Right forelimb (tissue), 1 donor: ENCODE data around the gene TMEM87B.
"Not testable (repeated sequence)": the region's sequence is repeated elsewhere in the genome, so short reads cannot be mapped to it uniquely, and the experiment has no call there.

ENCODE experiments used
- DNase-seq: peaks from one replicate; pipeline ENCODE4 v3.0.0-alpha.2; 2018

TMEM87B gene

DNA sequence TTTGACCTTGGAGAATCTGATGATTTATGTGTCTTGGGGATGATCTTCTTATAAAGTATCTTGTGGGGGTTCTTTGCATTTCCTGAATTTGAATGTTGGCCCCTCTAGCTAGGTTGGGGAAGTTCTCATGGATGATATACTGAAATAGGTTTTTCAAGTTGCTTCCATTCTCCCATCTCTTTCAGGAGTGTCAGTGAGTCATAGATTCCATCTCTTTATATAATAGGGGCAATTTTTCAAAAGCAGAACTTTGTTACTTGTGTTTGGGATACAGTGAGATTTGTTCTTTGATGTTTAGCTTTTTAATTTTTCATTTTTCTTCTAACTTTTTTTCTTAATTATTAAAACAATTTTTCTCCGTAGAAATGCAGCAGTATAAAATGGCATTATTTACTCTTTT lies 19.4 kb downstream of the TMEM87B start:
- DNase-seq: no peak

DNA sequence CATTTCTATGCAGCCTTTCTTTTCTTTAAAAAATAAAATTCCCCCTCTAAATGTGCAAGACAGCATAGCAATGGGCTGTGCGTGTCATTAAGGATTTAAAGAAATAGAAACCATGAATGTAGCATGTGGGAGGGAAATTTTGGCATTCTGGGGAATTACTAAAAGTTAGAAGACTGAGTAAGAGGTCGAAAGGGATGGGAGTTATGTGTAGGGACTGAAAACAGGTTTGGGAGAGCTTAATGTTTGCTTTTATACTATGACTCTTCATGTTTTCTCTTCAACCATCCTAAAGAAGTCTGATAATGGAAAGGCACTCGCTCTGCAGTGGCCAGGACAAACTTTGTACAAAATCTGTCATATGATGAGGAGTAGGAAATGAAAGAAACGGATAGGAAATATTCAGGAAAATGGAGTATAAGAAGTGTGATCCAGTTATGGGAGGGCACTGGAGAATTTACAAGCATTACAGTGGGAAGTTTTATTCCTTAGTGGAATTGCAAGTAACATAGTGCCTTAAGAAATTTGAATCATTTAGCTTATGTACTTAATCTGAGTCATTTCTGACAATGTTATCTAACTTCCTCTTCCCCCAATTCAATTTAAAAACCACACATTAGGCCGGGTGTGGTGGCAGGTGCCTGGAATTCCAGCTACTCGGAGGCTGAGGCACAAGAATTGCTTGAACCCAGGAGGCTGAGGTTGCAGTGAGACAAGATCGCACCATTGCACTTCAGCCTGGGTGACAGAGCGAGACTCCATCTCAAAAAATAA lies 20.6 kb downstream of the TMEM87B start:
- no peak for DNase-seq

DNA sequence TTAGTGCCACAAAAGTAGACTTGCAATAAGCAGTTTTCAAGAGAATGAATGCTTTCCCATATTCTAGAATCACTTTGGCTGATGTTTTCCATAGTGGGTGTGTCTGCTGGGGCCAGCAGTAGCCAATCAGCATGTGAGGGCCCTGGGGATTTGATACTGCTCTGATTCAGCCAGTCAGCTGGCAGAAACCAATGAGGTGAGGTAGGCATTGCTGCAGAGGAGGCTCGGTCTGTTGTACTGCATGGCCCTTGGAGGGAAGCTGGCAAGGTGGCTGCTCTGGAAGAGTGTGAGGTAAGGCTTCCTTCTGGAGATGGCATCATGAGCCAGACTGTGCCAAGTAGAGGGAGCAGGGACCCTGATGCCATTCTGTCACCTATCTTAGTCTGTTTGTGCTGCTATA lies 22.7 kb downstream of the TMEM87B start:
- no peak for DNase-seq

DNA sequence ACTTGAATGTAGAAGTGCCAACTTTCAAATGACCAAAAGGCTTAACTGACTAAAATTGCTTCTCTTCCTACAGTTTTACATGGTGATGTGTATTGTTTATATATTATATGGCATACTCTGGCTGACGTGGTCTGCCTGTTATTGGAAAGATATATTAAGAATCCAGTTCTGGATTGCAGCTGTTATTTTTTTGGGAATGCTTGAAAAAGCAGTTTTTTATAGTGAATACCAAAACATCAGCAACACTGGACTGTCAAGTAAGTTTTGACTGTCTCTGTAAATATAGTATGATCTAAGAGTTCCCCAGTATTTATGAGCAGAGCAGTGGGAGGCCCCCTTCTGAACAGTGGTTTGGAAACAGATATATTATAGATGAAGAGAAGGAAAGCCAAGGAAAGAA lies 26.2 kb downstream of the TMEM87B start:
- DNase-seq: no peak

DNA sequence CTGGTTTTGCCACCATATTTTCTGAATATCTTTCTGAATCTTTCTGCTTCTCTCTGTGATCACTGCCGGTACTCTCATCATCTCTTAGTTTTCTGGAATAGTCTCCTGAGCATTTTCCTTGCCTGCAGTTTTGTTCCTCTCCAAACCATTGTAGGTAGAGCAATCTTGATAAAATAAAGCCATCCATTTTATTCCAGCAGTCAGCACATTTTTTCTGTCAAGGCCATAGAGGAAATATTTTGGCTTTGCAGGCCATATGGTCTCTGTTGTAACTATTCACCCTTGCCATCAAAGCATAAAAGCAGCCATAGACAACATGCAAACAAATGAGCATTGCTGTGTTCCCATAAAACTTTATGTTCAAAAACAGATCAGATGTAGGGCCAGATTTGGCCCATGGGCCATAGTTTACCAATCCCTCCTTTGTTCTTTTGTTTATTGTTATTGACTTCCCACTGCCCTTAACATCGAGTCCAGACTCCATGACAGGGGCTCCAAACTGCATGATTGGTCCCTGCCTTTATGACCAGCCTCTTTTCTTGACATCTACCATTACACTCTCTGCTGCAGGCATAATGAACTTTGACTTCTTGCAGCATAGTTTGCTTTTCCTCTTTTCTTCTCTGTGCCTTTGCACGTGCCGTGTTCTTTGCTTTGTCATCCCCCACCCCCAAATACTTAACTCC lies 29.8 kb downstream of the TMEM87B start:
- DNase-seq: no peak

DNA sequence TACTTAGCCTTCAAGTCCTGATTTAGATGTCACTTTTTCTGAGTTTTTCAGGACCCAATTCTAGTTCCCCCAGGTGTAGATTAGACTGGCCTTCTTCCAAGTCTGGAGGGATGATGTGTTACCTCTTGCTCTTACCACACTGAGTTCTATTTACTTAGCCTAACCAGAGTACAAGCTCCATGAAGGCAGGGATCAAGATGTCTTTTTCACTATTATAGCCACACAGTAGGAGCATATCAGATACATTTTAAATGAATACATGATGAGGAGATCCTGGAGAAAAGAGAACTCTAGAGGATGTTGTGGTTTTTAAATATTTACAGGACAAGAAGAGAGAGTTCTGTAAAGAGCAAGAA lies 30.3 kb downstream of the TMEM87B start:
- no peak for DNase-seq

DNA sequence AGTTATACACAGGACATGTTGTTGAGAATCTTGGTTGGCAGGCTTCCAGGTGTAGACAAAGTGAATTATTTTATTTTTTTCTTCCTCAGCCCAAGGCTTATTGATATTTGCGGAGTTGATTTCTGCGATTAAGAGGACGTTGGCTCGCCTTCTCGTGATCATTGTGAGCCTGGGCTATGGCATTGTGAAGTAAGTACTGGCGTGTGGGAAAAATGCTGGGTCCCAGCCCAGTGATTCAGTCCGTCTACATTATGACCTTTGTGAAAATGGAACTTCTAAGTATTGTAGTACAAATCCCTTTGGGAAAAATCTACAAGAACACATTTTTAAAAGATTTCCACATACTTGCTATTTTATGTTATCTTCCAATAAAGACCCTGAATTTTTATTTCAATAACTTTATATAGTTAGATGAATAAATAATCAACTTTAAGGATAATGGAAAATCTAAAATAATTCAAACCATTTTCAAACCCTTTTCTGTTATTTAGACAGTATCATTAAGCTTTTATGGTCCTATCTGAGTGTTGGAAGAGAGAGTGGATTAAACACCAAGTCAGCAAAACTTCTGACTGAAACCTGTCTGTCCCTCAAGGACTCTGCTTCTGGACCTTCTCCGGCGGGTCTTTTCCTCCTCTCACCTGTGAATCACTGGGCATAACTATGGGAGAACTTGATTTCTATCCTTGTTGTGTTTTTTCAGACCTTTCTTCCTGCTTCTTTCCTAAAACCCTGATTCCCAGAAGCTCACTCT lies 31.0 kb downstream of the TMEM87B start:
- no peak for DNase-seq

DNA sequence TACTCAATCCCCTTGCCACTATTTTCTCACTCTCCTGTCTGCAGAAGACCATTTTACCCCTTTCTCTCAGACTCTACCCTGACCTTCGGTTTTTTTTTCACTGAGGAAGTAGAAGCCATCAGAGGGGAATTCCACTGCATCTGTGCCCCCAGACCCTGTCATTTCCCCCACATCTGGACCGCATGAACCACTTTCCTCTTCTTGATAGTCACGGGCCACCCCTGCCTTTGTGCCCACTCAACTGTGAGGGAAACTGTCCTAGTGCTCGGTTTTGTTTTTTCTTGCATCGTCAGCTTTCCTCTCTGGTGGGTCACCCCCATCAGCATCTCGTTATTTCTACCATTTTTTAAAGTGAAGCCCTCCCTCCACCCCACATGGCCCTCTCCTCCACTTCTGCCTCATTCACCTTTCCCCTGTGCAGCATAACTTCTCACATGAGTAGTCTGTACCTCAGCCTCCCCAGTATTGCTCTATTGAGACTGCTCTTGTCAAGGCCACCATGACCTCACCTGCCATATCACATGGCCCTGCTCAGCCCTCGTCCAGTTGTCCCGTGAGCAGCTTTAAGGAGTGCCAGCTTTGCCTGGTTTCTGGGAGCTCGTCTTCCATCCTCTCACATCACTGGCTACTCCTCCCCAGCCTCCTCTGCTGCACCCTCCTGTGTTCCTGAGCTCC lies 32.4 kb downstream of the TMEM87B start:
- DNase-seq: no peak

DNA sequence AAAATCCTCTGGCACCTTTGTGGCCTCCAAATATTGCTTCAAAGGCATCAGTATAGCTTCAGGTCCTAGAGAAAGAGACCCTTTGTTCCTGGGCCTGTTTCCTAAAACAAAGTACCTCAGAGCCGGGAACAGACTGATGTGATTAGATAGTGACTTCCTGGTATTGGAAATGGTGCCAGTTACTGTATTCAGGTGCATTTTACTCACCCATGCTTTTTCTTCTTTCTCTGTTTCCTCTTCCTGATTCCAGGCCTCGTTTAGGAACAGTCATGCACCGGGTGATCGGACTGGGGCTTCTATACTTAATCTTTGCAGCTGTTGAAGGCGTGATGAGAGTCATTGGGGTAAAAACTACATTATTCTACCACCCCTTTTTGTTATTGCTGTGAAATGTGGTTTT lies 34.3 kb downstream of the TMEM87B start:
- no peak for DNase-seq

DNA sequence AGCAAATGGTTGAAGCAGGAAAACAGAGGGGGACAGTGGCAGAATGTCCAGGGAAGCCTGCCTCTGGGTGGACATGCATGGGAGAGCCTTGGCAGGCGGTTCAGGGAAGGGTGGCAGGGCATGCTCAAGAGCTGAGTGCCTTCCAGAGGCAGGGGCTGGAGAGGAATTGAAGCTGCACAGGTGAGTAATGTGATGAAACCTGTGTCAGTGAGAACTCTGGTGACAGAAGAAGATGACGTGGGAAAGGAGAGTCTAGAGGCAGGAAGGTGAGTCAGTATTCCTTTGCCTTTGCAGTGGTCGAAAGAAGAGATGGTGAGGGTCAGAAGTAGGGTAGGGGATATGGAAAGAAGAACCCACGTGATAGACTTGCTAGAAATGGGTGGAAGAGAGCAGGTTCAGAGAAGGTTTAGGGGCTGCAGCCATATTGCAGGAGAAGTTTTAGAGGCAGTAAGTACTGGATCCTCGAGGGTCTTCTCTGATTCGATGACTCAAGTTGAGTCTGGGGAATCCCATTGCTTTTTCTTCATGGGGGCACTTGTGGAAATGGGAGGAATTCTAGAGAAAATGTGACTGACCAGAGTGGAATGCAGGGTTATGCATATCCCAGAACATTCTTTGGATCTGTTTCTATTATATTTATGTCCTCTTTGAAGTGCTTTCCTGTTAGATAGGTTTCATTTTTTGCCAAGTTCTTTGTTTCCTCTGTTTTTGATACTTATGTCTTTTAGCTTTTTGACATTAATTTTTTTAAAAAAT lies 37.4 kb downstream of the TMEM87B start:
- DNase-seq: no peak

DNA sequence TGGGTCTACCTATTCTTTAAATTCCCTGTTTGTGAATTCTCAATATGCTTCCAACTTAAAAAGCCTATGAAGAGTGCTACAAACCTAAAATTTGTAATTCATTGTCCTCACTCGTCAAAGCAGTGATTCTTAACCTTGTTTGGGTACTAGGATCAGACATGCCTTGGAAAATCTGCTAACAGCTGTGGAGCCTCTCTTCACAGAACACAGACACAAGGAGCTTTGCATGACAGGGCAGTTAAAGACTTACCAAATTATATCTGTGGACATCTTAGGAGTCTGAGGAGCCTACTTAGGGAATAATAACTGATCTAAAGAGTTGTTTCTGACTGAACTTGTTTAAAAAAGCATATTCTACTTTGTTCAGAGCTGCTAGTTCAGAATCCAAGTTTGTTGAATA lies 38.1 kb downstream of the TMEM87B start:
- DNase-seq: no peak

DNA sequence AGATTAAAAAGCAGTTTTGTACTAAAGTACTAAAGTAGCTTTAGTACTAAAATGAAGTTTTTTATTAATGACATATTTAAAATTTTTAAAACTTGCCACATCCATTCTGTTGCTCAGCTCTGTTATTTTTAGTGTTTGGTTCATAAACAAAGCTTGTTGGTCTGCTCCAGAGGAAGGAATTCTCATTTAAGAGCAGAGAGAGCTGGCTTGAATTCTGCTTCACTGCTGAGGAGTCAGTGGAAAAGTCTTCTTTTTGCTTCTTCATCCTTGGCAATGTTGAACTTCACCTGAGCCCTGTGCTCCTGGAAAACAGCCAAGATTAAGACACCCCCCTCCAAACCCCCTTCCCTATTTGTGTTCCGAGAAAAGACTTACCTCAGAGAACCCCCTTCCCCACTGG lies 40.6 kb downstream of the TMEM87B start:
- DNase-seq: no peak

DNA sequence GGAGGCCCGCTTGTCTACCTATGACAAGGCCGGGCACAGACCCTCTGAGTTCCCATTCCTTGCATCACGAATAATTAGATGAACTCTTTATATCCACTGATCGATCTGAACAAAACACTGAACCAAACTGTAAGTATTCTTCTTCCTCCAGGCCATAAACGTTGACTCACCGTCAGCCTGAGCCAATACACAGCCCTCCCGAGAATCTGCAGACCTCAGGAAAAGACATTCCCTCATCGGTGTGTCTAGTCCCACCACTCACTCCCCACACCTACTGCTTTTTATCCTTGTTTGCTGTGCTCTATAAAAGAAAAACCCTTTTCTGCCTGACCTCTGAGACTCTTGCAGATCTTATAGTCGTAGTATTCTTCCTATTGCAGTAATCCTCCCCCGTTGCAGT lies 41.0 kb downstream of the TMEM87B start:
- no peak for DNase-seq

DNA sequence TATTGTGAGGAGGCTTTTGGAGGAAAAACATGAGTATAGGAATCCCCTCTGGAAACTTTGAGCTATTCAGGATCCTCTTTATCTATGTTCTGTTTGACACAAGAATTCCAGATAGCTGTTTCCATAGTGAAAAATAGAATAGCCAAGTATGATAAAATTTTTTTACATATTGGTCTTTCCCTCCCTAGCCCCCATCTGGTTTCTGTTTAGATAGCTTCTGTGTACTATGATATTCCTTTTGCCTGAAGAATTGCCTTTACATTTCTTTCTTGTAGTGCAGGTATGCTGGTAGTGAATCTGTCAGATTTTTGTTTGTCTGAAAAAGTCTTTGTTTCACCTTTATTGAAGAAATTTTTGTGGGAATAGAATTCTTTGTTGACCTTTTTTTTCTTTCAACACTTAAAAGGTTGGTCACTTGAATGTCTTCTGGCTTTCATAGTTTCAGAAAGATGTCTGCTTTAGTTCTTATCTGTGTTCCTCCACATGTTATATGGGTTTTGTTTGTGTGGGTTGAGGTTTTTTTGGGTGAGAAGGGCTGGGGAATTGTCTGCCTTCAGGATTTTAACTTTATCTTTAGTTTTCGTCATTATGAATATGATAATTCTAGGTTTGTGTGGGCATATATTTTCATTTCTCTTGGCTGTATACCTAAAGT lies 53.2 kb downstream of the TMEM87B start:
- no peak for DNase-seq

DNA sequence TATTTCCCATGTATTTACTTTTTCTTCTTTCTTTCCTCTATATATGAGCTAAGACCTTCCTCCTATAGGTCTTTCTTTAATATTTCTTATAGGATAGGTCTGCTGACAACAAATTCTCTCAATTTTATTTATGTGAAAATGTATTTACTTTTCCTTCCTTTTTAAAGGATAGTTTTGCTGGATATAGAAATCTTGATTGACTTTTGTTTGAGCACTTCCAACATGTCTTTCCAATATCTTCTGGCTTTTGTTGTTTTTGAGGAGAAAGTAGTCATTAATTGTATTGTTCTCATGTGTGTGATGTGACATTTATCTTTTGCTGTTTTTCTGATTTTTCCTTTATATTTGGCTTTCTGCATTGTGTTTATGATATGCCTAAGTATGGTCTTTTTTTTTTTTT lies 54.2 kb downstream of the TMEM87B start:
- no peak for DNase-seq

DNA sequence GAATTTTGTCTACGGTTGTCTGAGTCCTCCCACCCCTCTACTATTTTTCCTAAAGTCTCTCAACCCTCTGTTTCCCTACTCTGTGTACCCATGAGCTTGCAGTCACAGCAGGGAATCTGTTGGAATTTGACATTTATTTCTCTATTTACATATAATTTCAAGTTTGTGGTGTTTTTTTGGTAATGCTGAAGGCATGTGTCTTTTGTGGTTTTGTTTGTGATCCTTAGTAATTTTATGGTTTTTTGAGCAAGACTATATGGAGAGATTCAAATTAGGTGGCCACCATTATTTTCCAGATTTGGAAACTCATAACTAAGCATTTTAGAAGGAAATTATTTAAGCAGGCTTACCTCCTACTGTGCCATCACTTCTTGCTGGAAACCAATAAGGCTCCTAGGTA lies 55.9 kb downstream of the TMEM87B start:
- no peak for DNase-seq

DNA sequence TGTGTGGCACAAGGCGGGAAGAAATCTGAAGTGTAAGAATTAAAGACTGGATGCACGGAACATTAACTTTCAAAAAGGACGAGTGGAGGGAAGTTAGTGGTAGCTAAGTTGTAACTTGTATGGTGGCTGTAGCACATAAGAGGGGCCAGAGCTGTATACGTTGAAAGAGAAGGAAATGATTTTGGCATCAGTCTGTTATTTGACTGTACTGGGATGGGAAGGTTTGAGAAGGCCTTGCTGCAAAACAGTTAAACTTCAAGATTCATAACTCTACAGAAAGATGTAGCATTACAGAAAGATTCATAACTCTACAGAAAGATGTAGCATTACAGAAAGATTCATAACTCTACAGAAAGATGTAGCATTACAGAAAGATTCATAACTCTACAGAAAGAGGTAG lies 58.3 kb downstream of the TMEM87B start:
- not testable (repeated sequence) for DNase-seq

DNA sequence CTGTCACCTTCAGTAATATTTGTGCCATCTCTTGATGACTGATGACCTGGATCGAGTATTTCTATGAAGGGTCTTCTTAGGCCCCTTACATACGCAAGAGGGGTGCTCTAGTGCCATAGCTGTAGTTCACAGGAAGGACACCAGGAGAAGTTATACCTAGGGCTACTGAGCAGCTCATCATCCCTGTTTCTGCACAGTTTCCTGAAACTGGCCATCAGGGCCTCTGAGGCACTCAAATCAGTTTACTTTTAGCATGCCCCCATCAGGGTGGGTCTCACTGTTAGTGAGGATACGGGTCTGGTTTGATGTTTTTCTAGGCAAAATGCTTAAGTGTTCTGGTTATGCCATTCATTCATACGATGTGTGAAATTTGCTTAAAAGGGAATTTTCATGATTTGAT lies 63.1 kb downstream of the TMEM87B start:
- DNase-seq: no peak

DNA sequence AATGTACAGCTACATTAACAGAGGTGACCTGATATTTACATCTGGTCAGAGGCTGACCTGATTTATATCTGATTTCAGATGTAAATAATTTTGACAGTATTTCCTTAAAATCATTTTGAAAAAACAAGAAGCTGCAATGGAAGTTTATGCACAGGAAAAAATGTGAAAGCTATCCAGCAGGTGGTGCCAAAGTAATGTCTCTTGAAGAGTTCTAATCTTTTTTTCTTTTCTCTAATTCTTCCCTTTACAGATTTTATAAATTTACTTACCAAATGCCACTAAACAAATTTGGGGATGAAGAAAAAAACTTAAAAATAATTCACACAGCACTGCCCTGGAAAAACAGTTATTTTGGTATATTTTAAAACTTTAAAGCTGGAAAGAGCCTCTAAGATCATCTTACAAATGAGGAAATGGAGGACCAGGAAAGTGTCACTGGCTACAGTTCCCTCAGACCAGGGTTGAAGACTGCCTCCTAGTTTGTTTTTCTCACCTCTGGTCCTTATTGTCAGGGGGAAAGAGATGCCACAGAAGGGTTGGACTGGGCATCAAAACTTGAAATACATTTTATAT lies 66.7 kb downstream of the TMEM87B start:
- no peak for DNase-seq

DNA sequence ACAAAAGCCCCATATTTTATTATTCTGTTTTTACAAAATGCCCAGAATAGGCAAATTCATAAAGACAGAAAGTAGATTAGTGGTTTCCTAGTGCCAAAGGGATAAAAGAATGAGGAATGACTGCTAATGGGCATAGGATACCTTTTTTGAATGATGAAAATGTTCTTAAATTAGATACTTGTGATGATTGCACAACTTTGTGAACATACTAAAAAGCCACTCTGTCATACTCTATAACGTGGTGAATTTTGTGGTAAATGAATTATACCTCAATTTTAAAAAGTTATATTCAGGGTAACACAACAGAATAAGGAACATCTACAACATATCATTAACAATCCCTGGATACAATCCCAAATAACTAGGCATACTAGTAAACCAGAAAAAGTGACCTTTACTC lies 74.0 kb downstream of the TMEM87B start:
- no peak for DNase-seq

DNA sequence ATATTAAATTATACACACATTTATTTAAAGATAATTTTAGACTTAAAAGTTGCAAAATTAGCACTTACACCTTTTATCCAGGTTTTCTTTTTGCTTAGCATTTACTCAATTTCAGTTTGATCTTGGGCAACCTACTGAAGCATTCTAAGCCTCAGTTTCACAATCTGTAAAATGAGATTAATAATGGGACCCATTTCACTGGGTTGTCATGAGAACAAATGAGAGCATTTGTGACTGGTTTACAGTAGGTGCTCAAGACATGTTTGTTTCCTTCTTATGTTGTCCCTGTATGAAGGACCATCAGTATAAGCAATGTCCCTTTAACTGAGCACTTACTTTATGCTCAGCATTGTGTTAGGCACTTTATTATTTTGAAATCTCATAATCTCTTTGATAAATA lies 78.3 kb downstream of the TMEM87B start:
- no peak for DNase-seq

DNA sequence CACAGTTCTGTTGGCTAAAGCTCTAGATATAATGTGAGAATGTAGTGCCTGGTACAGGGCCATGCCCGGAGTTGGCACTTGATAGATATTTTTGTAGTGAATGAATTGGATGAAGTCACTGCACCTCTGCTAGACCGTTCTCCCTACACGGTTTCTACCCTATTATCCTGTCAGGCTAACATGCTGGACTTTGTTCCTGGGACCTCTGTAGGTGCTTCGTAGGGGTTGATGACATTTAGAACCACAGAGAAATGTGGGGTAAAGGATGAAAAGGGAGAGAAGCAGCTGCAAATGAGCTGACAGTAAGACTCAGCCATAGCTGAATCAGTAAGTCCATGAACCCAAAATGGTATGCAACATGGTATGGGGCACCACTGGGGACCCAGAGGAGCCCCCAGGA lies 79.1 kb downstream of the TMEM87B start:
- DNase-seq: no peak
